GM12892 (cell line): Measurements from ENCODE around the gene CAGE1.

ENCODE experiments used
- POLR2A ChIP-seq: IDR thresholded peaks from 2 replicates; pipeline ENCODE4 v1.6.1; 2011; ENCODE audit warnings: low read depth, low read length, control low read depth
- POLR2AphosphoS5 ChIP-seq: IDR thresholded peaks from 2 replicates; pipeline ENCODE4 v1.6.1; 2011; ENCODE audit warnings: low read depth, low read length, control low read depth
- TAF1 ChIP-seq: IDR thresholded peaks from 2 replicates; pipeline ENCODE4 v1.6.1; 2011; ENCODE audit warnings: low read depth, mild to moderate bottlenecking, control low read depth, low read length, borderline replicate concordance

DNA sequence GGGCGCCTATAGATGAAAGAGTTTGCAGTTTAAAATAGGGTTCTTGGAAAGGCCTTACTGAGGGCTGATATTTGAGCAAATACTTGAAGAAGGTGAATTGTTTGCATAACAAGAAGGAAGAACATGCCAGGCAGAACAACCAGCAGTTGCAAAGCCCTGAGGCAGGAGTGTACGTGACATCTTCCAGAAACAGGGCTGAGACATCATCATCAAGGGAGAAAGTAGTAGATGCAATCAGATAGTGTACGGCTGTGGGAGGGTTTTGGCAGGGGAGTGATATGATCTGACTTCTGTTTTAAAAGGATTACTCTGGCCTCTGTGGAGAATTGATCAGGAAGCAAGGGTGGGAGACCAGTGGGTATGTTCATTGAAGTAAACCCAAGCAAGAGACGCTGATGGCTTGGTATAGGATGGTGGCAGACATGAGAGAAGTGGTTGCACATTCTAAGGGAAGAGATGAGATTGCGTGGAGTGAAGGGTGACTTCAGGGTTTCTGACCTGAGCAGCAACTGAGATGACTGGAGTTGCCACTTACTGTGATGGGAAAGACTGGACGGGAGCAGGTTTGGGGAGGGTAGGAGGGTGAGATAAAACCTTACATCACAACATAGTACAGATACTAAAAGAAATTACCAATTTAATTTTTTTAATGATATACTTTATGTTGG is 28.8 kb upstream of the CAGE1 start:
- TF ChIP-seq TAF1 (no peak), POLR2A (no peak), POLR2AphosphoS5 (no peak; the same call in 1 of the 2 replicates)
